DMS153 (cell line): ENCODE data around the gene KDM2A.

Experiments used
- DNase-seq: peaks from one replicate; lab custom pipeline; 2025; lab: John Stamatoyannopoulos, UW

KDM2A gene

GRCh38 chr11:67118801-67119584 lies at the start of gene KDM2A:
KDM2A (plus strand) TSS chr11:67119263; CDS start chr11:67121317, 2,054 bp downstream.
- peak; percentile 95 for DNase-seq

- no peak for DNase-seq
These were observed 47.4 kb upstream of the KDM2A start for GRCh38 chr11:67071420-67072284.

GRCh38 chr11:67072295-67072694 lies 46.8 kb upstream of the KDM2A start:
- DNase-seq = no peak

- no peak for DNase-seq
These were observed 45.2 kb upstream of the KDM2A start for GRCh38 chr11:67073908-67074307.

- DNase-seq = no peak
These were observed 42.9 kb upstream of the KDM2A start for GRCh38 chr11:67076202-67076601.

GRCh38 chr11:67079065-67079705 lies 39.9 kb upstream of the KDM2A start:
- DNase-seq = no peak

GRCh38 chr11:67082071-67082791 lies 36.8 kb upstream of the KDM2A start:
- DNase-seq = no peak

GRCh38 chr11:67083786-67084366 lies 35.2 kb upstream of the KDM2A start:
- no peak for DNase-seq

- DNase-seq = no peak
These were observed 33.4 kb upstream of the KDM2A start for GRCh38 chr11:67085617-67086016.

- DNase-seq = no peak
These were observed 28.3 kb upstream of the KDM2A start for GRCh38 chr11:67090717-67091116.

- DNase-seq = no peak
These were observed 23.9 kb upstream of the KDM2A start for GRCh38 chr11:67095214-67095507.

- DNase-seq = no peak
These were observed 20.1 kb upstream of the KDM2A start for GRCh38 chr11:67098799-67099429.

GRCh38 chr11:67099831-67100324 lies 19.2 kb upstream of the KDM2A start:
- DNase-seq = no peak

- DNase-seq = no peak
These were observed 16.4 kb upstream of the KDM2A start for GRCh38 chr11:67102664-67103063.

GRCh38 chr11:67105964-67106363 lies 13.1 kb upstream of the KDM2A start:
- no peak for DNase-seq

- DNase-seq = no peak
These were observed 7.8 kb upstream of the KDM2A start for GRCh38 chr11:67111261-67111660.

GRCh38 chr11:67113231-67113721 lies 5.8 kb upstream of the KDM2A start:
- no peak for DNase-seq

- DNase-seq = no peak
These were observed 4.7 kb upstream of the KDM2A start for GRCh38 chr11:67114275-67114896.

- DNase-seq = no peak
These were observed 2.3 kb upstream of the KDM2A start for GRCh38 chr11:67116758-67117105.

GRCh38 chr11:67117176-67117575 lies 1.9 kb upstream of the KDM2A start:
- no peak for DNase-seq
